ENCODE results near the gene NCAPD2. TPM values are rescaled to one million over a fixed set of nuclear protein-coding genes. Genes with fewer than 3 reads are reported as not detected.
A peak's percentile ranks its signal among the peaks of the same experiment; 100 is the strongest.

Gene NCAPD2
- 10 to 100 TPM; 48.2 to 73.2 (median 63.9) TPM for polyA plus RNA-seq (ENCODE audit: insufficient read length in 4 of 4)

- DNase-seq (ENCODE audit: low read depth in 4 of 4, low spot score in 2 of 4): peak in 3 of 4 donors; percentile 82 to 89 (median 88)
These were observed at the start of gene NCAPD2 for GRCh38 chr12:6493497-6494257. Gene NCAPD2, plus strand, starts transcription at chr12:6494102. Its CDS starts 997 bp downstream, at chr12:6495099.

- DNase-seq (ENCODE audit: low read depth in 4 of 4, low spot score in 2 of 4): no peak
These were observed 48.9 kb upstream of the NCAPD2 start, which contains the start of gene CD27 for GRCh38 chr12:6444704-6445688. Gene CD27, plus strand, starts transcription at chr12:6444955. Its CDS starts 141 bp downstream, at chr12:6445096.

DNA sequence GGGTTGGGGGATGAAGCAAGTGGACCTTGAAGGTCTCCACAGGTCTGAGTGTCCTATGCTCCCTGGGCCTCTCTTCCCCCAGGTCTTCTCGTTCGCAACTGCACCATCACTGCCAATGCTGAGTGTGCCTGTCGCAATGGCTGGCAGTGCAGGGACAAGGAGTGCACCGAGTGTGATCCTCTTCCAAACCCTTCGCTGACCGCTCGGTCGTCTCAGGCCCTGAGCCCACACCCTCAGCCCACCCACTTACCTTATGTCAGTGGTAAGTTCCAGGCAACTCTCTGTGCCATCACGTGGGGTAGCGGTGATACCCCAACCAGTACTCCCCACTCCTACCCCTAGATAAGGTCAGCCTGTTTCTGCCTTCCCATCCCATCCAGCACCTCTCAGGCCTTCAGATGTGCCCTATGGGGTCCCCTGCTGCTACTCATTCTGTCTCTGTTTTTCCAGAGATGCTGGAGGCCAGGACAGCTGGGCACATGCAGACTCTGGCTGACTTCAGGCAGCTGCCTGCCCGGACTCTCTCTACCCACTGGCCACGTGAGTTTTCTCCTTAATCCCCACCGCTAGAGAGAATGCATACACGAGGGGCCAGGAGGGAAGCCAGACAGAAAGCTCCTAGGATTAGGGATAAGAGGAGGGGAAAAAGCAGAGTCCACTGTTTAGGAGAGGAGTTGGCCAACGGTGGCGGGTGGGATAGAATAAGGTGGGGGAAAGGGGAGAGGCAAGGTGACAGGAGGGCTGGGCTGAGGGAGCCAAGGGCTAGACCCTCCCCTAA lies 43.6 kb upstream of the NCAPD2 start:
- no peak for DNase-seq (ENCODE audit: low read depth in 4 of 4, low spot score in 2 of 4)

DNA sequence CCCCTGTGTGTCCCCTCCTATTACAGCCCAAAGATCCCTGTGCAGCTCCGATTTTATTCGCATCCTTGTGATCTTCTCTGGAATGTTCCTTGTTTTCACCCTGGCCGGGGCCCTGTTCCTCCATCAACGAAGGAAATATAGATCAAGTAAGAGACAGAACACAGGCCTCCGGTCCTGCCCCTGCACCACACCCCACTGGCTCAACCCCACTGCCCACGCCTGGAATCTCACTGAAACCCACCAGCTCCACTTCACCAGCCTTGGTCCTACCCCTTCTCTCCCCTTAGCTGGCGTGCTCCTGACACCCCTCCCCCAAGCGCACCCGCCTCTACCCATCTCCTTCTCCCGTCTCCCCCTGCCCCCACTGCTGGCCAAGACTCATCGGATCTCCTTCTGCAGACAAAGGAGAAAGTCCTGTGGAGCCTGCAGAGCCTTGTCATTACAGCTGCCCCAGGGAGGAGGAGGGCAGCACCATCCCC lies 43.0 kb upstream of the NCAPD2 start:
- DNase-seq (ENCODE audit: low read depth in 4 of 4, low spot score in 2 of 4): no peak

DNA sequence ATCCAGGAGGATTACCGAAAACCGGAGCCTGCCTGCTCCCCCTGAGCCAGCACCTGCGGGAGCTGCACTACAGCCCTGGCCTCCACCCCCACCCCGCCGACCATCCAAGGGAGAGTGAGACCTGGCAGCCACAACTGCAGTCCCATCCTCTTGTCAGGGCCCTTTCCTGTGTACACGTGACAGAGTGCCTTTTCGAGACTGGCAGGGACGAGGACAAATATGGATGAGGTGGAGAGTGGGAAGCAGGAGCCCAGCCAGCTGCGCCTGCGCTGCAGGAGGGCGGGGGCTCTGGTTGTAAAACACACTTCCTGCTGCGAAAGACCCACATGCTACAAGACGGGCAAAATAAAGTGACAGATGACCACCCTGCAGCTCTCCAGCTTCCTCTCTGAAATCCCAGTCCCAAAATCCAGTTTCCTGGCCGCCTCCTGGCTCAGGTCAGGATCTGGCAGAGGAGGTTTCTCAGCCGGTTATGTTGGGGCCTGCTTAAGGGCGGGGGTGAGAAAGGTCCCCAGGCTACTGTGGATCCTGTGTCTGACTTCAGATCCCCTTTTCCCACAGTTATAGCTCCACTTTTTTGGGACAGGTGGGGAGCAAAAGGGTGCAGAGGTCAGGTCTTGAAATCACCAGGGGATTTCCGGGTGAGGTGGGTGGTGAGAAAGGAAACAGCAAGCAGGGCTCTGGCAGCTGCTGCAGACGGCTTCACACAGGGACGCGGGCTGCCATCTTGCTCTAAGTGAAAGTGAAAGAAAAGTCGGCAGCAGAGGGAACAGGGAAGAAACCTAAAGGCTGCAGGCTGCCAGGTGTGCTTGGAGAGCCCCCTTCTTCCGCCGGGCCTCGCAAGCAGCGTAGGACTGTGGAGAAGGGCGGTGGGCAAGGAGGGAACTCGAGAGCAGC lies 42.3 kb upstream of the NCAPD2 start, which contains the start of gene TAPBPL:
Gene TAPBPL, plus strand, starts transcription at position 695 of the 897 bp plus-strand sequence. CDS start 207 bp downstream, outside the sequence.
- DNase-seq (ENCODE audit: low read depth in 4 of 4, low spot score in 2 of 4): peak in 3 of 4 donors; percentile 78 to 83 (median 80)

- DNase-seq (ENCODE audit: low read depth in 4 of 4, low spot score in 2 of 4): no peak
These were observed 41.5 kb upstream of the NCAPD2 start for GRCh38 chr12:6452245-6452943.

DNA sequence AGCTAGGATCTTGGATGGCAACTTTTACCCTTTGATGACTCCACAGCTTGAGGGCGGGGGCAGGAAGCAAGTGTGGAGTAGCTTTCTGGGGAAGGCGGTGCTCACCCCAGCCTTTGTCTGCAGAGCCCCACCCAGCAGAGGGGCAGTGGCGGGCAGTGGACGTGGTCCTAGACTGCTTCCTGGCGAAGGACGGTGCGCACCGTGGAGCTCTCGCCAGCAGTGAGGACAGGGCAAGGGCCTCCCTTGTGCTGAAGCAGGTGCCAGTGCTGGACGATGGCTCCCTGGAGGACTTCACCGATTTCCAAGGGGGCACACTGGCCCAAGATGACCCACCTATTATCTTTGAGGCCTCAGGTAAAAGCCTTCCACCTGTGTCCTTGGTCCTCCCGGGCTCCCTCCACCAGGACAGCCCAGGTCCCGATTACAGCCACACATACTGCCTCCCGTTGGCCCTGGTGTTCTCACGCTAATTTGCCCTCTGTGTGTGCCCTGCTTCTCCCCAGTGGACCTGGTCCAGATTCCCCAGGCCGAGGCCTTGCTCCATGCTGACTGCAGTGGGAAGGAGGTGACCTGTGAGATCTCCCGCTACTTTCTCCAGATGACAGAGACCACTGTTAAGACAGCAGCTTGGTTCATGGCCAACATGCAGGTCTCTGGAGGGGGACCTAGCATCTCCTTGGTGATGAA lies 40.8 kb upstream of the NCAPD2 start:
- no peak for DNase-seq (ENCODE audit: low read depth in 4 of 4, low spot score in 2 of 4)

DNA sequence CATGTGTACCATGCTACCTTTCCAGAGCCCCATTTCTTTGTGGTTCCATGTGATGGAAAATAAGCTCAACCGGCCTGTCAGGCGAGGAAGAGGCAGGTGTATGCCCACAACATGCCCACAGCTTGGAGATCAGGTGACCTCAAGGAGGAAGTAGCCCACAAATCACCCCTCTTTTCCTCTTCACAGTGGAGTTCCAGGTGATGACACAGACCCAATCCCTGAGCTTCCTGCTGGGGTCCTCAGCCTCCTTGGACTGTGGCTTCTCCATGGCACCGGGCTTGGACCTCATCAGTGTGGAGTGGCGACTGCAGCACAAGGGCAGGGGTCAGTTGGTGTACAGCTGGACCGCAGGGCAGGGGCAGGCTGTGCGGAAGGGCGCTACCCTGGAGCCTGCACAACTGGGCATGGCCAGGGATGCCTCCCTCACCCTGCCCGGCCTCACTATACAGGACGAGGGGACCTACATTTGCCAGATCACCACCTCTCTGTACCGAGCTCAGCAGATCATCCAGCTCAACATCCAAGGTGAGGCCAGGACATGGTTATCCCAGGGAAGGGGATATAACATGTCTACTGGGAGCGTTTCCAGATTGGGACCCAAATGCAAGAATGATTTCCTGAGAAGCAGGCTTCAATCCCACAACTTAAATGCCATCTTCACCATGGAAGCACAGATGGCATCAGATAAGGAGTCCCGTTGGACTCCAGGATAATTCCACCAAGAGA lies 36.5 kb upstream of the NCAPD2 start:
- no peak for DNase-seq (ENCODE audit: low read depth in 4 of 4, low spot score in 2 of 4)

- no peak for DNase-seq (ENCODE audit: low read depth in 4 of 4, low spot score in 2 of 4)
These were observed 35.5 kb upstream of the NCAPD2 start for GRCh38 chr12:6458281-6459003.

GRCh38 chr12:6459004-6459337 lies 34.9 kb upstream of the NCAPD2 start:
- DNase-seq (ENCODE audit: low read depth in 4 of 4, low spot score in 2 of 4): no peak

DNA sequence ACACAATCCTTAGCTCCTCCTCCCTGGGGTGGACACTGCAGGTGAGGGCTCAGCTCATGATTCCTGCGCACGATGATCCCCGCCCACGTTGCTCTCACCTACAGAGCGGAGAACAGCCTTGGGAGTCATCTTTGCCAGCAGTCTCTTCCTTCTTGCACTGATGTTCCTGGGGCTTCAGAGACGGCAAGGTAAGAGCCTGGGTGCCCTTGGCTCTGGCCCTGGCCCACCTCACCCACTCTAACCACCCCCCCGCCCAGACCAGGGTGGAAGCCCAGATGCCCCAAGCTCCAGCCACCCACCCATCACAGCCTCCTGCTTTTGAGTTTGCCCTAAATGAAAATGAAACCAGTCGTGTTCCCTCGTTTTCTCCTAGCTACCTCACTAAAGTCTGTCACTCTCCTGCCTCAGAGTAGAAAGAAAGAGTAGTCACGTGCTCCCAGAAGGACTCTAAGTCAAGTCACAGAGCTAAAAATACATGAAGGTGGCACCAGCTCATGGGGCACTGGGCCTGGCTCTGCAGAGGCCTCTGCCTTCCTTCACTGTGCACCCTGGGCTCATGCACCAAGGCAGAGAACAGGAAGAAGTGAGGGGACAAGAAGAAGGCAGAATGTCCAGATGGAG lies 33.0 kb upstream of the NCAPD2 start:
- no peak for DNase-seq (ENCODE audit: low read depth in 4 of 4, low spot score in 2 of 4)

DNA sequence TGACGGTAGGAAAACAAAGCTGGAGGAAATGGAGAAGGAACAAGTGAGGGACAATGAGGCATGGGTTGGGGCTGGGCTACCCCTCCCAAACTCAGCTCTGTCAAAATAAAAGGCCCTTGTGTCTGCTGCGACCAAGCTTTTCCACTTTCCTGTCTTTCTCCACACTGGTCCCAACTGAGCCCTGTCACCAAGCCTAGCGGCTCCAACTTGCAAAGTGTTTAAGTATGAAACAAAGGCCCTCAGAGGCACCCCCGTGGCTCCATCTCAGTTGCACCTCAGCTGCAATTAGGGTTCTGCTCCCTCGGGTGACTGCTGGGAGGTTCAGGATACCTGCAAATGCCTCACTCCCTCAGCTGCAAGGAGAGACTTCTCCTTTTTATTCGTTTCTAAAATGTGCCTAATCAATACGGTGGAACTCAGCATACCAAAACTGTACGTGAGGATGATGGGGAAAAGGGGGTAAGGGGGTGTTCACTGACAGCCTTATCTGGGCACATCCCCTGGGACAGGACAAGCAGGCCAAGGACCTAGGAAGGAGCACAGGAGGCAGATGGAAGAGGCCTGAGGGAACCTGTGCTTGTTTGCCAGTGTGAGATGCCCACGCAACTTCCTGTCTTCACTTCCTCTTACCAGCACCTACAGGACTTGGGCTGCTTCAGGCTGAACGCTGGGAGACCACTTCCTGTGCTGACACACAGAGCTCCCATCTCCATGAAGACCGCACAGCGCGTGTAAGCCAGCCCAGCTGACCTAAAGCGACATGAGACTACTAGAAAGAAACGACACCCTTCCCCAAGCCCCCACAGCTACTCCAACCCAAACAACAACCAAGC lies 32.3 kb upstream of the NCAPD2 start:
- DNase-seq (ENCODE audit: low read depth in 4 of 4, low spot score in 2 of 4): no peak

DNA sequence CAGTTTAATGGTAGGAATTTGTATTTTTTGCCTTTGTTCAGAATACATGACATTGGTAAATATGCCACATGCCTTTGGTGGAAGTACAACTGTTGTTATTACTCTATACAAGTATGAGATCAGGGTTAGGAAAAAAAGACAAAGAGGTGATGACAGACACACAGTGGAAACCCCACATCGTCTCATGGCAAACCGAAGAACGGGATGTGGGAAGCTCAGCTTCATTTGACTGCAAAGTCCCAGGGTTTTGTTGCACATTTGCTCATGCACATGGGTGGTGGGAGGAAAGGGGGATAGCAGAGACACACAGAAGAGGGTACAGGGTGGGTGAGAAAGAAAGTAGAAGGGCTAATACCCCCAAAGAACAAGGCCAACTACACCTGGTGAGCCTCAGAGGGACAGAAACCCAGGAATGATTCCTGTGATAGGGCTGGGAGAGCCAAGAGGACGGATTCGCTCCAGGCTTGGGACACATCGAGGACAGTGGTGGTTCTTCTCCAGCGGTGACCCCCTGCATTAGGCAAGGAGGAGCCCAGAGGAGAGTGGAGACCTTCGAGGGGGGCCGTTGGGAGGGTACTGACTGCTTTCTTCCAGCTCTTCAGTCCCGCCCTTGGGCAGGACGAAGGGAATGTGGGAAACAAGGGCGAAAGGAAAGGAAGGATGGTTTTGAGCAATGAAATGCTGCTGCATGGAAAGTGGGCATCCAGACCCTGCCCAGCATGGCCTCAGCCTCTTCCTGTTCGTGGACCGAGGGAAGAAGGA lies 31.5 kb upstream of the NCAPD2 start:
- DNase-seq (ENCODE audit: low read depth in 4 of 4, low spot score in 2 of 4): no peak

DNA sequence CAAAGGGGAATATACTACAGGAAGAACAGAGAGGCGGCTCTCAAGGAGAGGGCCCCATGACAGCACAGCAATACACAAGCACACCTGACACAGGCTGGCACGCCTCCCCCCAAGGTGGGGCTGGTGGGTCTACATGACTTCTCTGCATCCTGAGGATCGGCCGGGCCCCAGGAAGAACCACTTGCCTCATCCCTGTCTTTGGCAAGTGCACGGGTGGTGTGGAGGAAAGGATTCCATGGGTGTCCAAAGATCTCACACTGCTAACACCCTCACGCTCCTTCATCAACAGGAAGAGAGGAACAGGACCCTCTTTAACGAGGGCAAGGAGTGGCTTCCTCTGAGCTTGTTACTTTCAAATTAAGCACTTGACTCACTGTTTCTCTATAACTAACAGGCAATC lies 30.7 kb upstream of the NCAPD2 start:
- no peak for DNase-seq (ENCODE audit: low read depth in 4 of 4, low spot score in 2 of 4)

DNA sequence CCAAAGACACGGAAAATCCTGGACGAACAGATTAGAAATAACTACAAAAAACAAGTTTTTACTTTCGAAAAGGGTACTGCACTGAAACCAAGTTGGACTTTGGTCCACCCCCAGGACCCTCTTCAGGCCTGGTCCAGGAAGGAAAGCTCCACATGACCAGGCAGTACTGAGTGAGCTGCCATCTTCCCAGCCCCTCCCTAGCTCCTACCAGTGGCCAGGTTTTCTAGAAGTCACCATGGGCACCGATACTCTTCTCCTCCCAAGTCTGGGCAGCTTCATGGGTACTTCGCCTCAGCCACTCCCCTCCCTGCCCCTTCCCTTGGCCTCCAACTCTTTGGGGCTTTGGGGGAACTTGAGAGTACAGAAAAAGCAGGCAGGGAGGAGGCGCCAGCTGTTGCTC lies 30.0 kb upstream of the NCAPD2 start:
- DNase-seq (ENCODE audit: low read depth in 4 of 4, low spot score in 2 of 4): no peak

Measured in left renal cortex interstitium (tissue), 4 donors.